HG03025 (cell line): ENCODE measurements around the gene MYO3A.

ENCODE experiments used
- ATAC-seq: cut with Tn5 transposase; IDR thresholded peaks from one replicate; pipeline ENCODE4 v1.9.1; 2021; ENCODE audit warnings: mild to moderate bottlenecking, moderate library complexity; ENCODE audit not compliant: unreplicated experiment, low FRiP score

The MYO3A gene, protein sequence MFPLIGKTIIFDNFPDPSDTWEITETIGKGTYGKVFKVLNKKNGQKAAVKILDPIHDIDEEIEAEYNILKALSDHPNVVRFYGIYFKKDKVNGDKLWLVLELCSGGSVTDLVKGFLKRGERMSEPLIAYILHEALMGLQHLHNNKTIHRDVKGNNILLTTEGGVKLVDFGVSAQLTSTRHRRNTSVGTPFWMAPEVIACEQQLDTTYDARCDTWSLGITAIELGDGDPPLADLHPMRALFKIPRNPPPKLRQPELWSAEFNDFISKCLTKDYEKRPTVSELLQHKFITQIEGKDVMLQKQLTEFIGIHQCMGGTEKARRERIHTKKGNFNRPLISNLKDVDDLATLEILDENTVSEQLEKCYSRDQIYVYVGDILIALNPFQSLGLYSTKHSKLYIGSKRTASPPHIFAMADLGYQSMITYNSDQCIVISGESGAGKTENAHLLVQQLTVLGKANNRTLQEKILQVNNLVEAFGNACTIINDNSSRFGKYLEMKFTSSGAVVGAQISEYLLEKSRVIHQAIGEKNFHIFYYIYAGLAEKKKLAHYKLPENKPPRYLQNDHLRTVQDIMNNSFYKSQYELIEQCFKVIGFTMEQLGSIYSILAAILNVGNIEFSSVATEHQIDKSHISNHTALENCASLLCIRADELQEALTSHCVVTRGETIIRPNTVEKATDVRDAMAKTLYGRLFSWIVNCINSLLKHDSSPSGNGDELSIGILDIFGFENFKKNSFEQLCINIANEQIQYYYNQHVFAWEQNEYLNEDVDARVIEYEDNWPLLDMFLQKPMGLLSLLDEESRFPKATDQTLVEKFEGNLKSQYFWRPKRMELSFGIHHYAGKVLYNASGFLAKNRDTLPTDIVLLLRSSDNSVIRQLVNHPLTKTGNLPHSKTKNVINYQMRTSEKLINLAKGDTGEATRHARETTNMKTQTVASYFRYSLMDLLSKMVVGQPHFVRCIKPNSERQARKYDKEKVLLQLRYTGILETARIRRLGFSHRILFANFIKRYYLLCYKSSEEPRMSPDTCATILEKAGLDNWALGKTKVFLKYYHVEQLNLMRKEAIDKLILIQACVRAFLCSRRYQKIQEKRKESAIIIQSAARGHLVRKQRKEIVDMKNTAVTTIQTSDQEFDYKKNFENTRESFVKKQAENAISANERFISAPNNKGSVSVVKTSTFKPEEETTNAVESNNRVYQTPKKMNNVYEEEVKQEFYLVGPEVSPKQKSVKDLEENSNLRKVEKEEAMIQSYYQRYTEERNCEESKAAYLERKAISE (N-terminal part only)

GRCh38 chr10:25933653-25934608 lies at the start of gene MYO3A:
MYO3A (plus strand) TSS chr10:25934229; CDS start chr10:25952111, 17,882 bp downstream.
- no peak for ATAC-seq

GRCh38 chr10:25888627-25889026 lies 45.4 kb upstream of the MYO3A start:
- ATAC-seq = no peak

DNA sequence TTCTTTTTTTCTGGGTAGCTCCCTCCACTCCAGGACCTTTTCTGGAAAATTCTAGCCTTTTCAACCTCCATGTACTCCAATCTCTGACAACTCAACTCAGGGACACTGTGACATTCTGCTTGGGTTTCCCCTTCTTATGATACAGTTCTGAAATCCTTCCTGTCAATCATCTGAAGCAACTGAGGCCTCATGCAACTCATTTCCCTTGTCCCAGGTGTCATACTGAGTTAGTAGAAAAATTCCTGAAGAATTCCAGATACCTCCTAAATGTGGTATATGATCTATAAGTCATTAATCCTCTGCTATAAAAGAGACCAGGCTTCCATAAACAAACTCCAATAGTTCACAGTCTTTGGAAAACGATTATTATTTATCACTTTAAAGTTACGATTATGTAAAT lies 43.0 kb upstream of the MYO3A start:
- no peak for ATAC-seq

GRCh38 chr10:25895856-25896255 lies 38.2 kb upstream of the MYO3A start:
- ATAC-seq = no peak

- ATAC-seq = no peak
Observed at GRCh38 chr10:25896421-25896820, 37.6 kb upstream of the MYO3A start.

DNA sequence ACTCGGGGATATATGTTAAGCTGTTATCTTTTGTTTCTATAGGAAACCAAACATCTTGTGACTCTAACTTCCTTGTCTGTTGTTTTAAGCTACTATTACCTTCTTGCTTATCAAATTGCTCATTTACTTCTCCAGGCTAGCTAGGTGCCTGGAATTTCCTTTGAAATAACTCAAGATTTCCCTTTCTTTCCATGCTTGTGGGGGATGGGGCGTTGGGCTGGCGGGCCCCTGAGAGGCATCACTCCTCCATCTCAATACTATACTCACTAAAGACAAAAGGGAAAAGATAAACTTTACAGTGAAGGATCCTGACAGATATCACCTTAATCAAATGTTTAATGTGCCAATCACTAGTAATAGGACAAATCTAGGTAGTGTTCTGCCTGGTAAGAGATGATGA lies 34.7 kb upstream of the MYO3A start:
- ATAC-seq = no peak

GRCh38 chr10:25901199-25901598 lies 32.8 kb upstream of the MYO3A start:
- ATAC-seq = peak; percentile 73

DNA sequence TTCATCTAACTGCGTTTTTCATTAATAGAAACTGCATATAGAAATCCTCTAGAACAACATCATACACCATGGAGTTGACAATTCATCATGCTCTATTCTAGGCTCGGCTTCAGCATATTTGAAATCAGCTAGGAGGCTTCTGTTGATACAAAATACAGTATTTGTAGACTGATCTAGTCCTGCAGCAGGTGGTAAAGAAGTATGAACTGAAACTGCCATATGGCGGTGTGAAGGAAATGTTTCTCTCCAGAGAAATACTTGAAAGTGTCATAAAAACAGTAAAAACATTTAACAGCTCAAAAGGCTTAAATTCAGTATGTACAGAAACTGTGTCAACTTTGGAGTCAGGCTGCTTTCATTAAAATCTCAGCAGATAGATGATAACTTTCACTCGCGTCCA lies 32.0 kb upstream of the MYO3A start:
- peak; percentile 66 for ATAC-seq

- ATAC-seq = no peak
Observed at GRCh38 chr10:25907261-25907660, 26.8 kb upstream of the MYO3A start.

DNA sequence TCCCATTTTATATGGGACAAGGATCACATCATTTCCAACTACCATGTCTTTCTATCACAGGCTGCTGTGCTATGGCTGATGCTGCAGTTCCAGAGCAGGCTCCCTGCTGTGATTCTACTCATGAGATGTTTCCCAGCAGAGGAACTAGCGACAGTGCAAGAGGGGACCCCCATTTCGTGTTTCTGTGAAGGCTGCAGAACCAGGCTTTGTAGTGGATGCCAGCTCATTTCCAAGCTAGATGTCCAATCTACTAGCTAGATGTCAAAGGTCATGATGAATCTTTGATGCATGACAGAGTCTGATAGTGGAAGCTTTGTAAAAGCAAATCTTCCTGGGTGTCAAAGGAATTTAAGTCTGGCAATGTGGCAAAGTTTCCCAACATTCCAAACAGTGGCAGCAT lies 21.2 kb upstream of the MYO3A start:
- no peak for ATAC-seq

- ATAC-seq = no peak
Observed at GRCh38 chr10:25914776-25915175, 19.3 kb upstream of the MYO3A start.

DNA sequence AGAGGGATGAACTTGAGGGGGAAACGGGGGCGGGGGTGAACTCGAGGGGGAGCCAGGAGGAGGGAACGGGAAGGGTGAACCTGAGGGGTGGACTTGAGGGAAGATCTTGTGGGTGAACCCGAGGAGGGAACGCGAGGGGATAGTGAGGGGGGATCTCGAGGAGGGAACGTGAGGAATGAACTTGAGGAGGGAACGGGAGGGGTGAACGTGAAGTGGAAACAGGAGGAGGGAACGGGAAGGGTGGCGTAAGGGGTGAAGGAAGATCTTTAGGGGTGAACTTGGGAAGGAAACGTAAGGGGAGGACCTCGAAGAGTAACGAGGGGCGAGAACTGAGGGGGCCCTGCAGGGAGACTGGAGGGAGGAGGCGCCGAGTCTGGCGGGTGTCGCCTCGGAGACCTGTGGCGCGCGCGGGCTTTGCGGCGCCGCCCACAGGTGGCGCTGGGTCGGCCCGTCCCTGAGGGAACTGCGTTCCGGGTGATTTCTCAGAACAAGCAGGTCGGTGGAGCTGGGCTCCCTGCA lies 651 bp downstream of the MYO3A start:
- ATAC-seq = no peak

DNA sequence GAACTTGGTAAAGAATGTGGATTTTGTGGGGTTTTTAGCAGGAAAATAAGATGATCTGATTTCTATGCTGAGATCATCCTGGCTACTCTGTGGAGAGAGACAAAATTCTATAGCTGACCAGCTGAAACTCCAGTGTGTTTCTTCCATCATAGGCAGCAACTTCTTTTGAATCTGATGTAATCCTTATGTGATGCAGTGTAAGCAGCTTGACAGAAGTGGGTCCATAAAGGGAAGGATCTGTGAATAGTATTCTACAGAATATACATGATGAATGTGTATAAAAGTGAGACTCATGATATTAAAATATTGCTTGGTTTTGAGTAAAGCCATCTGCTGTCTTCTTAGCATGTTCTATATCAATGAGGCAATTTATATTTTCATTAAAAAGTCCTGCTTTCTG lies 4.4 kb downstream of the MYO3A start:
- no peak for ATAC-seq

DNA sequence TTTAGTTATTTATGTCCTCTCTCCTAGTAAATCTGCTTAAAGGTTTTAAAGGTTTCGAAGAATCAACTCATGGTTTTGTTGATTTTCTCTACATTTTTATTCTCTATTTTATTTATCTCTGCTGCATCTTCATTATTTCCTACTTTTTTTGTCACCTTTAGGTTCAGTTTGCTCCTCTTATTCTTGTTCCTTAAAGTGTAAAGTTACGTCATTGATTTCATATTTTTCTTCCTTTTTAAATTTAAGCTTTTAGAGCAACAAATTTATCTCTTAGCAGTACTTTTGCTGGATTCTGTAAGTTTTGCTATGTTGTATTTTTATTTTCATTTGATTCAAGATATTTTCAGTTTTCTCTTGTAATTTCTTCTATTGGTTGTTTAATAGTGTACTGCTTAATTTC lies 10.7 kb downstream of the MYO3A start:
- ATAC-seq = no peak

DNA sequence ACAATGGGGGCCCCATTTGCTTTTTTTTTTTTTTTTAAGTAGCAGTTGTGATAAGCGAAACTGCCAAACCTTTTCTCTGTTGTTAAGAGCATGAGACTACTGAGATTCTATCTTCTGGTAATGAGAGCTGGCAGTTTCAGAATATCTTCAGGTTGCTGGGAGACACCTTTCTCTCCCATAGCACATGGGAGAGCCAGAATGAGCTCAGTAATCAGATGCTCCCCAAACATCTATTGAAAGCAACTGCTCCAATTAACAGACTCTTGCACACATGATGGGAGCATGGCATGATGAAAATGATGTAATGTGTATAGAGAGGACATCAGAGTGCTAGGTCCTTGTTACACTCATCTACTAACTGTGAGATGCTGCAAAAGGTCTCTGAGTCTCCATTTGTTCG lies 18.8 kb downstream of the MYO3A start:
- ATAC-seq = peak; percentile 94

- no peak for ATAC-seq
Observed at GRCh38 chr10:25954851-25955250, 20.8 kb downstream of the MYO3A start.

- ATAC-seq = no peak
Observed at GRCh38 chr10:25959540-25960232, 25.7 kb downstream of the MYO3A start.

- ATAC-seq = no peak
Observed at GRCh38 chr10:25965584-25965983, 31.6 kb downstream of the MYO3A start.

- ATAC-seq = no peak
Observed at GRCh38 chr10:25966844-25967243, 32.8 kb downstream of the MYO3A start.
